Measurements from ENCODE around the gene TNN. TPM values are rescaled to one million over a fixed set of nuclear protein-coding genes. Genes with fewer than 3 reads are reported as not detected.
"Not testable (repeated sequence)": the region's sequence is repeated elsewhere in the genome, so short reads cannot be mapped to it uniquely, and the experiment has no call there.

The TNN gene
- total RNA-seq, 1 experiment from 2014 or later: 0.31 TPM

- no peaks in the 10 kb centered on the region for H3K36me3 ChIP-seq (replicated peaks; ENCODE audit: control insufficient read depth, insufficient read depth, low read length)
- H3K27me3 ChIP-seq (ENCODE audit: control insufficient read depth, insufficient read depth, low read length): no peaks in the 10 kb centered on the region
- DNase-seq: no peak
- no peak overlapping the region for H3K4me3 ChIP-seq (ENCODE audit: insufficient read depth, low read depth, low read length)
Measured at GRCh38 chr1:175080030-175080429, 12.4 kb downstream of the TNN start.

GRCh38 chr1:175081983-175082382, 14.3 kb downstream of the TNN start:
- Histone ChIP-seq H3K27me3 (ENCODE audit: control insufficient read depth, insufficient read depth, low read length) (no peaks in the 10 kb centered on the region), H3K36me3 (replicated peaks; ENCODE audit: control insufficient read depth, insufficient read depth, low read length) (no peaks in the 10 kb centered on the region), H3K4me3 (ENCODE audit: insufficient read depth, low read depth, low read length) (no peak overlapping the region)
- no peak for DNase-seq

- H3K36me3 ChIP-seq (replicated peaks; ENCODE audit: control insufficient read depth, insufficient read depth, low read length): no peaks in the 10 kb centered on the region
- H3K27me3 ChIP-seq (ENCODE audit: control insufficient read depth, insufficient read depth, low read length): no peaks in the 10 kb centered on the region
- no peak for DNase-seq
- H3K4me3 ChIP-seq (ENCODE audit: insufficient read depth, low read depth, low read length): no peak overlapping the region
Measured at GRCh38 chr1:175088525-175088951, 20.9 kb downstream of the TNN start.

- no peak overlapping the region for H3K4me3 ChIP-seq (ENCODE audit: insufficient read depth, low read depth, low read length)
- H3K36me3 ChIP-seq (replicated peaks; ENCODE audit: control insufficient read depth, insufficient read depth, low read length): no peaks in the 10 kb centered on the region
- DNase-seq: no peak
- no peaks in the 10 kb centered on the region for H3K27me3 ChIP-seq (ENCODE audit: control insufficient read depth, insufficient read depth, low read length)
Measured at GRCh38 chr1:175089136-175089718, 21.6 kb downstream of the TNN start.

GRCh38 chr1:175090780-175091179, 23.1 kb downstream of the TNN start:
- no peak for DNase-seq

GRCh38 chr1:175094626-175095025, 27.0 kb downstream of the TNN start:
- Histone ChIP-seq H3K4me3 (ENCODE audit: insufficient read depth, low read depth, low read length) (no peak overlapping the region), H3K27me3 (ENCODE audit: control insufficient read depth, insufficient read depth, low read length) (no peaks in the 10 kb centered on the region)
- DNase-seq: no peak

More at GRCh38 chr1:175090780-175091179, 23.1 kb downstream of the TNN start:
- H3K27me3 ChIP-seq (ENCODE audit: control insufficient read depth, insufficient read depth, low read length): no peaks in the 10 kb centered on the region
- H3K36me3 ChIP-seq (replicated peaks; ENCODE audit: control insufficient read depth, insufficient read depth, low read length): no peaks in the 10 kb centered on the region
- no peak overlapping the region for H3K4me3 ChIP-seq (ENCODE audit: insufficient read depth, low read depth, low read length)

GRCh38 chr1:175095069-175095468, 27.4 kb downstream of the TNN start:
- Histone ChIP-seq H3K36me3 (replicated peaks; ENCODE audit: control insufficient read depth, insufficient read depth, low read length) (no peaks in the 10 kb centered on the region), H3K4me3 (ENCODE audit: insufficient read depth, low read depth, low read length) (no peak overlapping the region), H3K27me3 (ENCODE audit: control insufficient read depth, insufficient read depth, low read length) (no peaks in the 10 kb centered on the region)
- DNase-seq: no peak

More at GRCh38 chr1:175094626-175095025, 27.0 kb downstream of the TNN start:
- H3K36me3 ChIP-seq (replicated peaks; ENCODE audit: control insufficient read depth, insufficient read depth, low read length): no peaks in the 10 kb centered on the region

GRCh38 chr1:175095978-175096607, 28.5 kb downstream of the TNN start:
- no peaks in the 10 kb centered on the region for H3K27me3 ChIP-seq (ENCODE audit: control insufficient read depth, insufficient read depth, low read length)
- no peaks in the 10 kb centered on the region for H3K36me3 ChIP-seq (replicated peaks; ENCODE audit: control insufficient read depth, insufficient read depth, low read length)
- no peak for DNase-seq

GRCh38 chr1:175097361-175097760, 29.7 kb downstream of the TNN start:
- Histone ChIP-seq H3K4me3 (ENCODE audit: insufficient read depth, low read depth, low read length) (no peak overlapping the region), H3K36me3 (replicated peaks; ENCODE audit: control insufficient read depth, insufficient read depth, low read length) (no peaks in the 10 kb centered on the region), H3K27me3 (ENCODE audit: control insufficient read depth, insufficient read depth, low read length) (no peaks in the 10 kb centered on the region)
- DNase-seq: no peak

More at GRCh38 chr1:175095978-175096607, 28.5 kb downstream of the TNN start:
- H3K4me3 ChIP-seq (ENCODE audit: insufficient read depth, low read depth, low read length): no peak overlapping the region

GRCh38 chr1:175099916-175100315, 32.3 kb downstream of the TNN start:
- no peaks in the 10 kb centered on the region for H3K36me3 ChIP-seq (replicated peaks; ENCODE audit: control insufficient read depth, insufficient read depth, low read length)
- DNase-seq: no peak
- no peak overlapping the region for H3K4me3 ChIP-seq (ENCODE audit: insufficient read depth, low read depth, low read length)
- no peaks in the 10 kb centered on the region for H3K27me3 ChIP-seq (ENCODE audit: control insufficient read depth, insufficient read depth, low read length)

GRCh38 chr1:175102166-175102565, 34.5 kb downstream of the TNN start:
- H3K27me3 ChIP-seq (ENCODE audit: control insufficient read depth, insufficient read depth, low read length); H3K4me3 ChIP-seq (ENCODE audit: insufficient read depth, low read depth, low read length); DNase-seq; H3K36me3 ChIP-seq (replicated peaks; ENCODE audit: control insufficient read depth, insufficient read depth, low read length): not testable (repeated sequence)

GRCh38 chr1:175106536-175106935, 38.9 kb downstream of the TNN start:
- H3K36me3 ChIP-seq (replicated peaks; ENCODE audit: control insufficient read depth, insufficient read depth, low read length); H3K4me3 ChIP-seq (ENCODE audit: insufficient read depth, low read depth, low read length); H3K27me3 ChIP-seq (ENCODE audit: control insufficient read depth, insufficient read depth, low read length); DNase-seq: not testable (repeated sequence)

- not testable (repeated sequence) for H3K4me3 ChIP-seq (ENCODE audit: insufficient read depth, low read depth, low read length); H3K27me3 ChIP-seq (ENCODE audit: control insufficient read depth, insufficient read depth, low read length); H3K36me3 ChIP-seq (replicated peaks; ENCODE audit: control insufficient read depth, insufficient read depth, low read length); DNase-seq
Measured at GRCh38 chr1:175108331-175108820, 40.7 kb downstream of the TNN start.

GRCh38 chr1:175114996-175115395, 47.4 kb downstream of the TNN start:
- Histone ChIP-seq H3K36me3 (replicated peaks; ENCODE audit: control insufficient read depth, insufficient read depth, low read length) (no peaks in the 10 kb centered on the region), H3K27me3 (ENCODE audit: control insufficient read depth, insufficient read depth, low read length) (no peaks in the 10 kb centered on the region), H3K4me3 (ENCODE audit: insufficient read depth, low read depth, low read length) (no peak overlapping the region)
- no peak for DNase-seq

GRCh38 chr1:175116210-175116798, 48.7 kb downstream of the TNN start:
- H3K27me3 ChIP-seq (ENCODE audit: control insufficient read depth, insufficient read depth, low read length): no peaks in the 10 kb centered on the region
- no peak overlapping the region for H3K4me3 ChIP-seq (ENCODE audit: insufficient read depth, low read depth, low read length)
- no peak for DNase-seq
- no peaks in the 10 kb centered on the region for H3K36me3 ChIP-seq (replicated peaks; ENCODE audit: control insufficient read depth, insufficient read depth, low read length)

Measured in H7 (cell line).